ENCODE measurements around the gene ASTN2. TPM values are rescaled to one million over a fixed set of nuclear protein-coding genes. Genes with fewer than 3 reads are reported as not detected.

The ASTN2 gene
- total and polyA plus RNA-seq, 9 of the 15 experiments (the other 6 are each of a cell fraction or from before 2014, with no cell fraction given), result 0.56 to 3.5 (median 1.9) TPM

DNA sequence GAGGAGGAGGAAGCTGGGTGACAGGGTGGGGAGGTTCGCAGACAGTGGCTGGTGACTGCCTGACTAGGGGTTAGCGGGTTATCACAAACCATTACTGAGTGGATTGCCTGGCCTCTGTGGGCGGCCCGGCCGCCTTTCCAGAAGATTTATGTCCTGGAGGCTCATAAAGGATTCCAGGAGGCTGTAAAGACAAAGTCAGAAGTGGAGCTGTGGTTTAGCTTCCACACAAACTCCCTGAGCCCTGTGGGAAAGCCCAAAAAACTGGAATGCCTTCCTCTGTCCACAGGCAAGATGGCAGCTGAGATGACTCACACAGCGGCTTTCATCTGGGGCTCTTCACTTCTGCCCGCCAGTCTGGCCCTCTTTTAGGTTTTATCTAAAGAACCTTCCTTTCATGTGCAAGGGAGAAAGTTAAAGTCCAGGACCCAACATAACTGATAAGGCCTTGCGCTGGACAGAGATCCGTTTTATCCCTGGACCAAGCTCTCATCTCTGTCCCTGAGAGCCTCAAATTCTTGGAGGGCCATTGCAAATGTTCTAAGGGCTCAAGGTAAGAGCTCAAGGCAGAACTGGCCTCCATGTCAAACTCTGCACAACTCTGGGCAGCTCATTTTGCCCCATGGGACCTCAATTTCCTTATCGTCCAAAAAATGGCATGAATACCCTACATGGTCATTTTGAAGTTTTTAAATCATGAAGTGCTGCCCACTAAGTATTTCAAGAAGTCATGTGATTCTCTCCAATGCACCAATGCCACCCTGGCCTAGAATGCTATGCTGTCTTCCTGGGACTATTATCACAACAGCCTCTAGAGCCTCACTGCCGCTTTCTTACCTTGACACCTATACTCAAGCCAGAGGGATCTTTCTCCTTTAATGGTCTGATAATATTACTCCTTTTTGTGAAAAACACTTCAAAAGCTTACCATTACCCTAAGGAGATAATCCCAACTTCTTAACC lies 977.2 kb downstream of the ASTN2 start (continued):
- TF ChIP-seq, protein P1, sequence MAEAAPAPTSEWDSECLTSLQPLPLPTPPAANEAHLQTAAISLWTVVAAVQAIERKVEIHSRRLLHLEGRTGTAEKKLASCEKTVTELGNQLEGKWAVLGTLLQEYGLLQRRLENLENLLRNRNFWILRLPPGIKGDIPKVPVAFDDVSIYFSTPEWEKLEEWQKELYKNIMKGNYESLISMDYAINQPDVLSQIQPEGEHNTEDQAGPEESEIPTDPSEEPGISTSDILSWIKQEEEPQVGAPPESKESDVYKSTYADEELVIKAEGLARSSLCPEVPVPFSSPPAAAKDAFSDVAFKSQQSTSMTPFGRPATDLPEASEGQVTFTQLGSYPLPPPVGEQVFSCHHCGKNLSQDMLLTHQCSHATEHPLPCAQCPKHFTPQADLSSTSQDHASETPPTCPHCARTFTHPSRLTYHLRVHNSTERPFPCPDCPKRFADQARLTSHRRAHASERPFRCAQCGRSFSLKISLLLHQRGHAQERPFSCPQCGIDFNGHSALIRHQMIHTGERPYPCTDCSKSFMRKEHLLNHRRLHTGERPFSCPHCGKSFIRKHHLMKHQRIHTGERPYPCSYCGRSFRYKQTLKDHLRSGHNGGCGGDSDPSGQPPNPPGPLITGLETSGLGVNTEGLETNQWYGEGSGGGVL (CRISPR knock-in tag; IDR thresholded peaks at IDR 0.05), result no peak
- TF ChIP-seq ZSCAN32 (CRISPR knock-in tag; IDR thresholded peaks at IDR 0.05) (no peak), FOXK2 (conservative IDR thresholded peaks at IDR 0.05 in 1 of 2, IDR thresholded peaks at IDR 0.05 in 1 of 2; ENCODE audit: low read depth in 2 of 2) (peak in 1 of 2 experiments; percentile 12; a peak in 1 of 4 replicates), GATA2 (CRISPR knock-in tag; IDR thresholded peaks at IDR 0.05) (no peak), SRSF3 (IDR thresholded peaks at IDR 0.05; ENCODE audit: insufficient read depth, low read length) (no peak), ZKSCAN8 (CRISPR knock-in tag; IDR thresholded peaks at IDR 0.05) (no peak), ZNF740 (CRISPR knock-in tag; IDR thresholded peaks at IDR 0.05) (no peak), ZNF740 (tag; IDR thresholded peaks at IDR 0.05) (no peak), NELFE (IDR thresholded peaks at IDR 0.05; ENCODE audit: insufficient read depth, insufficient read length) (no peak), ZNF584 (CRISPR knock-in tag; IDR thresholded peaks at IDR 0.05; ENCODE audit: low read depth) (peak; percentile 68), ZBTB2 (IDR thresholded peaks at IDR 0.05) (no peak), IRF9 (tag; IDR thresholded peaks at IDR 0.05) (no peak), GATAD2B (IDR thresholded peaks at IDR 0.05; ENCODE audit: borderline replicate concordance) (no peak), MED1 (CRISPR knock-in tag; IDR thresholded peaks at IDR 0.05; ENCODE audit: borderline replicate concordance) (no peak), ELF2 (CRISPR knock-in tag; IDR thresholded peaks at IDR 0.05) (no peak), XRCC4 (IDR thresholded peaks at IDR 0.05; ENCODE audit: extremely low read depth, insufficient read depth, insufficient read length) (no peak)

Measured in K562 (cell line).